Nephron (organoid): Measurements from ENCODE around the gene NFATC2.

Experiments used
- H3K27ac Mint-ChIP-seq, 3 experiments: 2 replicates each; pipeline ENCODE4 v1.8.0; 2020; ENCODE audit warnings: mixed read lengths in 3 of 3, mild to moderate bottlenecking in 2 of 3, moderate library complexity in 1 of 3
- H3K27me3 Mint-ChIP-seq: 2 replicates; pipeline ENCODE4 v1.8.0; 2021; ENCODE audit warnings: low read depth, mild to moderate bottlenecking, moderate library complexity, mixed read lengths
- H3K36me3 Mint-ChIP-seq: 2 replicates; pipeline ENCODE4 v1.8.0; 2020; ENCODE audit warnings: low read depth, mixed read lengths
- H3K4me1 Mint-ChIP-seq: 2 replicates; pipeline ENCODE4 v1.8.0; 2020; ENCODE audit warnings: mixed read lengths
- H3K4me3 Mint-ChIP-seq, 3 experiments: 2 replicates each; pipeline ENCODE4 v1.8.0; 2020; ENCODE audit warnings: mild to moderate bottlenecking in 3 of 3, mixed read lengths in 3 of 3, moderate library complexity in 2 of 3
- H3K9me3 Mint-ChIP-seq: 2 replicates; pipeline ENCODE4 v1.8.0; 2020; ENCODE audit warnings: mixed read lengths
- TF ChIP-seq, protein P1 (sequence below), 3 experiments: fragments of 200-600 bp; sonication (generic); IDR thresholded peaks; one replicate each; pipeline ENCODE4 v1.5.0; 2021; ENCODE audit warnings: antibody characterized with exemption in 3 of 3; ENCODE audit not compliant: unreplicated experiment in 3 of 3

Gene NFATC2

DNA sequence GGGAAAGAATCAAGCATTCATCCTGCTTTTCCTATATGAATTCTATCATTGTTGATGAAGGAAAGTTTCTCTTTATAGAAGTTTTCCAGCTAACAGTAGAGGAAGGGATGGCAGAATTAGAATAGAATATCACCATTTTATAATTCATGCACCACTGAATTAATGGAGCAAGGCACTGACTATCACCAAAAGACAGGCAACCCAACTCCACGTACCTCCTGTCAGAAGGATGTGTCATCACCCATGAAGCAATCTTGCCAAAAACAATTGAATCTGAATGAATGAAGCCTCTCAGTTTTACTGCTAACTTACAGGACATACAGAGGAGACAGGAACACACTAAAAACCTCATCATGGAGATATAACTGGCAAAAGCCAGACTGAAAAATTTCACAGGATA is 122.4 kb downstream of the NFATC2 start:
- TF ChIP-seq, protein P1, sequence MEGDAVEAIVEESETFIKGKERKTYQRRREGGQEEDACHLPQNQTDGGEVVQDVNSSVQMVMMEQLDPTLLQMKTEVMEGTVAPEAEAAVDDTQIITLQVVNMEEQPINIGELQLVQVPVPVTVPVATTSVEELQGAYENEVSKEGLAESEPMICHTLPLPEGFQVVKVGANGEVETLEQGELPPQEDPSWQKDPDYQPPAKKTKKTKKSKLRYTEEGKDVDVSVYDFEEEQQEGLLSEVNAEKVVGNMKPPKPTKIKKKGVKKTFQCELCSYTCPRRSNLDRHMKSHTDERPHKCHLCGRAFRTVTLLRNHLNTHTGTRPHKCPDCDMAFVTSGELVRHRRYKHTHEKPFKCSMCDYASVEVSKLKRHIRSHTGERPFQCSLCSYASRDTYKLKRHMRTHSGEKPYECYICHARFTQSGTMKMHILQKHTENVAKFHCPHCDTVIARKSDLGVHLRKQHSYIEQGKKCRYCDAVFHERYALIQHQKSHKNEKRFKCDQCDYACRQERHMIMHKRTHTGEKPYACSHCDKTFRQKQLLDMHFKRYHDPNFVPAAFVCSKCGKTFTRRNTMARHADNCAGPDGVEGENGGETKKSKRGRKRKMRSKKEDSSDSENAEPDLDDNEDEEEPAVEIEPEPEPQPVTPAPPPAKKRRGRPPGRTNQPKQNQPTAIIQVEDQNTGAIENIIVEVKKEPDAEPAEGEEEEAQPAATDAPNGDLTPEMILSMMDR (IDR thresholded peaks at IDR 0.05; ENCODE audit: unreplicated experiment in 3 of 3) = no peak
- no peak overlapping the region for H3K27ac Mint-ChIP-seq
- H3K4me3 Mint-ChIP-seq = no peak overlapping the region
- H3K27me3 Mint-ChIP-seq = peaks cover 26% of the 10 kb centered on the region
- peaks cover 14% of the 10 kb centered on the region for H3K4me1 Mint-ChIP-seq
- peaks cover 3% of the 10 kb centered on the region for H3K9me3 Mint-ChIP-seq
- no peaks in the 10 kb centered on the region for H3K36me3 Mint-ChIP-seq

DNA sequence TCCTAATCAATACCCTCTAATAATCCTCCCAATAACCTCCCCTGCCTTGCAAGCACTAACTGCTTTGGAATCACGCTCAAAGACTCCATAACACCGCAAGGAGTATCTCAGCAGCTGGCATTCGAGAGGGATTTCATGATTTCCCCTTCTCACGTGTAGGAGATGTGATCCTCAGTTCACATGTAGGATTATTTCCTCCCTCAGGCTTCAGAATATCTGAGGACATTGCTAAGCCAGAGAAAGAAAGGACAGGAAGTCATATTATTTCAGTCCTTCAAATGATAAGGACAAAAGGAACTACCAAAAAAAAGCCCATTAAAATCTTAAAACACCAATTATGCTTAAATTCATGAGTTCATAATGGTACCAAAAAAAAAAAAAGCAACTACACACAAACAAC is 122.9 kb downstream of the NFATC2 start:
- Mint-ChIP-seq H3K27me3 (peaks cover 26% of the 10 kb centered on the region), H3K36me3 (no peaks in the 10 kb centered on the region), H3K27ac (no peak overlapping the region), H3K4me1 (peaks cover 14% of the 10 kb centered on the region), H3K9me3 (peaks cover 3% of the 10 kb centered on the region), H3K4me3 (no peak overlapping the region)
- TF ChIP-seq, protein P1 (IDR thresholded peaks at IDR 0.05; ENCODE audit: unreplicated experiment in 3 of 3) = no peak

DNA sequence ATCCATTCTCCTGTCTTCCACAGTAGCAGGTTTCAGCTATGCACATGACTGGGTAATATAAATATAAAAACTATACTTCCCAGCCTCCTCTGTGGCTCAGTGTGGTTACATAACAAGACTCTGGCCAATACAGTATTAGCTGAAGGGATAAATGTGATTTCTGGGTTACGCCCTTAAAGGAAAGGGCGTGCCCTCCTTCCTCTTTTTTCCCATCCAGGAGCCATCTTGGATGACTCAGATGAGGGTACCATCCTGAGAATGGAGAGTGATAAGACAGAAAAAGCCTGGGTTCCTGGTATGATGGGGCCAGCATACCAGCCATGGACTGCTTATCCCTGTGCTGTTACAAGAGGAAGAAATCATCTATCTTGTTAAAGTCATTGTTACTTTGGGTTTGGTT is 123.3 kb downstream of the NFATC2 start:
- H3K36me3 Mint-ChIP-seq = no peaks in the 10 kb centered on the region
- TF ChIP-seq, protein P1 (IDR thresholded peaks at IDR 0.05; ENCODE audit: unreplicated experiment in 3 of 3) = no peak
- peaks cover 14% of the 10 kb centered on the region for H3K4me1 Mint-ChIP-seq
- no peak overlapping the region for H3K27ac Mint-ChIP-seq
- H3K27me3 Mint-ChIP-seq = peaks cover 25% of the 10 kb centered on the region
- peaks cover 3% of the 10 kb centered on the region for H3K9me3 Mint-ChIP-seq
- H3K4me3 Mint-ChIP-seq = no peak overlapping the region

DNA sequence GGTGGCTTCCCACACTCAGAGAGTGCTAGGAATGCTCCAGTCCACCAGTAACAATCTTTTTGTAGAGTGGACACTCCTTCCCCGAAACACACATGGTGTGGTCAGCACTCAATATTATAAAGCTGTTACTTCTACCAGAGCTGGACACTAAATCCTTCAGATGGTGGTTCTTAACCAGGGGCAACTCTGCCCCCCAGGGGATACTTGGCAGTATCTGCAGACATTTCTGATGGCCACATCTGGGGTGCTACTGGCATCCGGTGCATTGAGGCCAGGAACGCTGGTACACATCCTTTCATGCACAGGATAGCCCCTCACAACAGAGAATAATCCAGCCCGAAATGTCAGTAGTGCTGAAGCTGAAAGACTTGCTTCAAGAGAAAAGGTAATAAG is 124.4 kb downstream of the NFATC2 start:
- Mint-ChIP-seq H3K4me3 (no peak overlapping the region), H3K9me3 (peaks cover 3% of the 10 kb centered on the region), H3K36me3 (no peaks in the 10 kb centered on the region), H3K27ac (no peak overlapping the region), H3K27me3 (peaks cover 22% of the 10 kb centered on the region), H3K4me1 (peaks cover 8% of the 10 kb centered on the region)
- TF ChIP-seq, protein P1 (IDR thresholded peaks at IDR 0.05; ENCODE audit: unreplicated experiment in 3 of 3) = no peak

DNA sequence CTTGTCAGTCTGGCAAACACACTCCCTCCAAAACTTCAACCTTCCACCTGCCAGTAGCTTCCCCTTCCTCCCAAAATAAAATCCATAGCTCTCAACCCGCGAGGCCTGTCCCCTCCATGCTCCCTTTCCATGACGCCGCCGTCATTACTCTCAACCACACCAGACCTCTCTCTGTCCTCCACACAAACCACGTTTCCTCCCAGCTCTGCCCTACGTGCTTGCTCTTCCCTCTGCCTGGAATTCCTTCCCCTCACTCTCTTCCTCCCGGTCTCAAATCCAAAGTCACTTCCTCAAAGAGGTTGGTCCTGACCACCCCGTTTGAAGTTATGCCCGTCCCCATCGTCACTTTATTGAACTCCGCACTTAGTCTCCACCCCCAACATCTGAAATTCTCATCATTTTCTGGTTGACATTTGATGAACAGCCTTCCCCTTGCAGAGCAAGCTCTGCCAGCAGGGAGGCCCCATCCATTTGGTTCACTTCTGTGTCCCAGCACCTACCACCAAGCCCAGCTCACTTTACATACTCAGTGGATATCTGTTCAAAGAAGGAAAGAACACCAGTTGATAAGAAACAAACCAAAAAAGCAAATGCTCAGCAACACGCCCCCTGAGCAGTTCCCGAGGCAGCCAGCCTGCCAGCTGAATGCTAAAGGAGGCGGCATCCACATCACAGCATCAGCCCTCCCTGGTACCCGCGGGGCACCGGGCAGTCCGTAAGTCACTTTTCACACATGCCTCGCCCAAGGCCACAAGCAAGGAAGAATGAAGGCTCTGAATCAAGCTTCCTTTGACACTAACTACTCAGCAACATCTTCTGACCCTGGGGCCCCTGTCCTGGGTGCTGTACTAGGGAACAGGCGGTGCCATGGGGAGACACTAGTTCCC is 125.0 kb downstream of the NFATC2 start:
- peaks cover 24% of the 10 kb centered on the region for H3K27me3 Mint-ChIP-seq
- no peaks in the 10 kb centered on the region for H3K36me3 Mint-ChIP-seq
- peaks cover 9% of the 10 kb centered on the region for H3K4me1 Mint-ChIP-seq
- H3K9me3 Mint-ChIP-seq = peaks cover 3% of the 10 kb centered on the region
- H3K27ac Mint-ChIP-seq = no peak overlapping the region
- TF ChIP-seq, protein P1 (IDR thresholded peaks at IDR 0.05; ENCODE audit: unreplicated experiment in 3 of 3) = no peak
- no peak overlapping the region for H3K4me3 Mint-ChIP-seq
